ENCODE measurements around the gene ARHGAP6. TPM values are rescaled to one million over a fixed set of nuclear protein-coding genes. Genes with fewer than 3 reads are reported as not detected.

ARHGAP6 gene
- total and polyA plus RNA-seq, 9 of the 15 experiments (the other 6 are each of a cell fraction or from before 2014, with no cell fraction given) = 12.5 to 63.6 (median 41.8) TPM

DNA sequence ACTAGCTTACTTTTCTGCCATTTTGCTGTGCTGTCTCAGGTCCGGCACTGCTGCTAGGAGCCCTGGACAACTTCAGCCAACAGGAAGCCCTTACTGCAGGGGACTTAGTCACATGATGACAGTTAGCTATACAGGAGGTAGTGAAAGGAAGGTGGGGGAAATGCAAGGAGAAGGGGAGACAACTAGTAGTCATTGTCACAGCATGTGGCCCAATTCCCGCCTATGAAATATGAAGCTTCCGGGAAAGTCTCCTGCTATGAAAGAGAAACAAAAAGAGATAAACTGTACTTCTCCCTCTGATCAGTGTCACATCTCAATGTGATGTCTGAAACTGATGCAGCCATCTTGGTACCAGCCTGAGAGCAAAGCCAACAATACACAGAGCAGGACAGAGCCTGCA is 300.9 kb downstream of the ARHGAP6 start (continued):
- no peak for TF ChIP-seq ZNF12 (CRISPR knock-in tag; IDR thresholded peaks at IDR 0.05)
- TF ChIP-seq YY1 (IDR thresholded peaks at IDR 0.05; ENCODE audit: borderline replicate concordance in 1 of 3, control insufficient read depth in 1 of 3, extremely low read depth in 1 of 3, insufficient read depth in 3 of 3, insufficient read length in 1 of 3, insufficient replicate concordance in 2 of 3, low read depth in 1 of 3, low read length in 2 of 3) = peak in 1 of 3 experiments; percentile 31
- TF ChIP-seq PTRF (tag; IDR thresholded peaks at IDR 0.05) = peak; percentile 19; the same call in 1 of the 2 replicates
- TF ChIP-seq DDX20 (tag; IDR thresholded peaks at IDR 0.05; ENCODE audit: low read depth) = peak; percentile 41; the same call in 1 of the 2 replicates
- TF ChIP-seq ZNF263 (CRISPR knock-in tag; IDR thresholded peaks at IDR 0.05; ENCODE audit: borderline replicate concordance) = no peak
- TF ChIP-seq L3MBTL2 (IDR thresholded peaks at IDR 0.05) = peak; percentile 52
- no peak for TF ChIP-seq ZNF124 (CRISPR knock-in tag; IDR thresholded peaks at IDR 0.05)
- no peak for TF ChIP-seq HDAC6 (IDR thresholded peaks at IDR 0.05; ENCODE audit: low read depth, low read length)
- TF ChIP-seq E2F6 (IDR thresholded peaks at IDR 0.05; ENCODE audit: borderline replicate concordance in 1 of 2, extremely low read depth in 1 of 2, insufficient read depth in 1 of 2, insufficient read length in 1 of 2, low read depth in 1 of 2, low read length in 1 of 2, poor library complexity in 1 of 2, severe bottlenecking in 1 of 2) = peak in 1 of 2 experiments; percentile 52
- peak; percentile 87 for TF ChIP-seq DMBX1 (CRISPR knock-in tag; IDR thresholded peaks at IDR 0.05; ENCODE audit: borderline replicate concordance)
- no peak for TF ChIP-seq ZZZ3 (IDR thresholded peaks at IDR 0.05)
- TF ChIP-seq ZNF77 (CRISPR knock-in tag; IDR thresholded peaks at IDR 0.05) = no peak
- no peak for TF ChIP-seq GABPB1 (CRISPR knock-in tag; IDR thresholded peaks at IDR 0.05)
- TF ChIP-seq SOX6 (IDR thresholded peaks at IDR 0.05) = no peak
- TF ChIP-seq ZNF592 (IDR thresholded peaks at IDR 0.05) = peak; percentile 68
- TF ChIP-seq CTCFL (IDR thresholded peaks at IDR 0.05; ENCODE audit: borderline replicate concordance, insufficient read depth, low read depth, low read length, poor library complexity, severe bottlenecking) = no peak
- no peak for TF ChIP-seq TAL1 (IDR thresholded peaks at IDR 0.05)
- peak; percentile 38; the same call in 1 of the 2 replicates for TF ChIP-seq CXXC5 (CRISPR knock-in tag; IDR thresholded peaks at IDR 0.05)
